Ascending aorta (tissue), 2 donors: ENCODE measurements around the gene ENOX2. TPM values are rescaled to one million over a fixed set of nuclear protein-coding genes. Genes with fewer than 3 reads are reported as not detected.

Experiments
- DNase-seq, 2 donors: peaks; one replicate each; pipeline ENCODE4 v3.0.0-alpha.2; 2019; ENCODE audit warnings: low spot score in 2 of 2
- H3K27ac ChIP-seq, 2 donors: fragments of 200-600 bp; sonication (generic); one replicate each; pipeline ENCODE4 v1.5.1; 2016 to 2017; ENCODE audit warnings: mild to moderate bottlenecking in 1 of 2
- H3K27me3 ChIP-seq: fragments of 200-600 bp; sonication (generic); one replicate; pipeline ENCODE4 v1.5.1; 2017
- H3K36me3 ChIP-seq, 2 donors: fragments of 200-600 bp; sonication (generic); one replicate each; pipeline ENCODE4 v1.5.1; 2016
- H3K4me1 ChIP-seq, 2 donors: fragments of 200-600 bp; sonication (generic); one replicate each; pipeline ENCODE4 v1.5.1; 2016 to 2017; ENCODE audit warnings: mild to moderate bottlenecking in 1 of 2
- H3K4me3 ChIP-seq, 2 donors: fragments of 200-600 bp; sonication (generic); one replicate each; pipeline ENCODE4 v1.5.1; 2016 to 2017; ENCODE audit warnings: mild to moderate bottlenecking in 1 of 2
- H3K9me3 ChIP-seq, 2 donors: fragments of 200-600 bp; sonication (generic); one replicate each; pipeline ENCODE4 v1.5.1; 2016
- CTCF ChIP-seq, 3 experiments: fragments of 200-600 bp in 2 of 3; fragments of 450-650 bp in 1 of 3; sonication (generic) in 2 of 3; IDR thresholded peaks; one replicate each; pipeline ENCODE4 v1.5.1; 2016 to 2019; ENCODE audit warnings: antibody characterized with exemption in 3 of 3, mild to moderate bottlenecking in 1 of 3, moderate library complexity in 1 of 3
- intact Hi-C: fragments of 100-400 bp; cut with DNase I; formaldehyde crosslinking; loops from one replicate; pipeline ENCODE4 v1.15.1; 2023
- total RNA-seq: library from RNA; depleted of rRNA; stranded (reverse); fragments of >200 nt; gene quantifications from one replicate; pipeline ENCODE4 v1.1.0, GENCODE V29; 2016

The ENOX2 gene
- total RNA-seq, 1 donor from 2014 or later, result 2.0 TPM

GRCh38 chrX:130851569-130851968 lies 51.4 kb downstream of the ENOX2 start:
- Histone ChIP-seq H3K27ac (no peak overlapping the region), H3K27me3 (no peaks in the 10 kb centered on the region), H3K36me3 (no peaks in the 10 kb centered on the region), H3K4me1 (no peaks in the 10 kb centered on the region), H3K4me3 (no peak overlapping the region), H3K9me3 (no peaks in the 10 kb centered on the region)
- no peak for DNase-seq
- intact Hi-C loops, result no loop called here
- TF ChIP-seq CTCF (IDR thresholded peaks at IDR 0.05), result no peak

- DNase-seq, result no peak
- H3K27ac ChIP-seq, result no peak overlapping the region
- H3K4me1 ChIP-seq, result no peaks in the 10 kb centered on the region
- TF ChIP-seq CTCF (IDR thresholded peaks at IDR 0.05), result no peak
- H3K36me3 ChIP-seq, result no peaks in the 10 kb centered on the region
- H3K27me3 ChIP-seq, result no peaks in the 10 kb centered on the region
- H3K4me3 ChIP-seq, result no peak overlapping the region
- intact Hi-C loops, result no loop called here
- no peaks in the 10 kb centered on the region for H3K9me3 ChIP-seq
Measured at GRCh38 chrX:130848763-130849162, 54.2 kb downstream of the ENOX2 start.

- H3K36me3 ChIP-seq, result no peaks in the 10 kb centered on the region
- intact Hi-C loops, result no loop called here
- no peak overlapping the region for H3K27ac ChIP-seq
- no peak for DNase-seq
- H3K4me1 ChIP-seq, result no peaks in the 10 kb centered on the region
- no peaks in the 10 kb centered on the region for H3K27me3 ChIP-seq
- no peaks in the 10 kb centered on the region for H3K9me3 ChIP-seq
- no peak for TF ChIP-seq CTCF (IDR thresholded peaks at IDR 0.05)
- no peak overlapping the region for H3K4me3 ChIP-seq
Measured at GRCh38 chrX:130846746-130847145, 56.3 kb downstream of the ENOX2 start.

- H3K9me3 ChIP-seq, result no peaks in the 10 kb centered on the region
- no peaks in the 10 kb centered on the region for H3K4me1 ChIP-seq
- DNase-seq, result no peak
- H3K27me3 ChIP-seq, result no peaks in the 10 kb centered on the region
- TF ChIP-seq CTCF (IDR thresholded peaks at IDR 0.05), result no peak
- H3K36me3 ChIP-seq, result no peaks in the 10 kb centered on the region
- intact Hi-C loops, result no loop called here
- H3K4me3 ChIP-seq, result no peak overlapping the region
- no peak overlapping the region for H3K27ac ChIP-seq
Measured at GRCh38 chrX:130841776-130842175, 61.2 kb downstream of the ENOX2 start.

GRCh38 chrX:130840345-130840744 lies 62.7 kb downstream of the ENOX2 start:
- no peak for TF ChIP-seq CTCF (IDR thresholded peaks at IDR 0.05)
- intact Hi-C loops, result no loop called here

GRCh38 chrX:130836447-130836846 lies 66.6 kb downstream of the ENOX2 start:
- no peak overlapping the region for H3K4me3 ChIP-seq
- H3K27me3 ChIP-seq, result no peaks in the 10 kb centered on the region
- intact Hi-C loops, result no loop called here
- no peak overlapping the region for H3K27ac ChIP-seq
- no peak for DNase-seq
- TF ChIP-seq CTCF (IDR thresholded peaks at IDR 0.05), result no peak
- H3K36me3 ChIP-seq, result no peaks in the 10 kb centered on the region
- H3K9me3 ChIP-seq, result no peaks in the 10 kb centered on the region
- no peaks in the 10 kb centered on the region for H3K4me1 ChIP-seq

More at GRCh38 chrX:130840345-130840744, 62.7 kb downstream of the ENOX2 start:
- Histone ChIP-seq H3K27me3 (no peaks in the 10 kb centered on the region), H3K4me3 (no peak overlapping the region), H3K4me1 (no peaks in the 10 kb centered on the region), H3K36me3 (no peaks in the 10 kb centered on the region), H3K27ac (no peak overlapping the region), H3K9me3 (no peaks in the 10 kb centered on the region)
- no peak for DNase-seq
